ENCODE measurements around the gene PRSS23. TPM values are rescaled to one million over a fixed set of nuclear protein-coding genes. Genes with fewer than 3 reads are reported as not detected.

The PRSS23 gene, protein sequence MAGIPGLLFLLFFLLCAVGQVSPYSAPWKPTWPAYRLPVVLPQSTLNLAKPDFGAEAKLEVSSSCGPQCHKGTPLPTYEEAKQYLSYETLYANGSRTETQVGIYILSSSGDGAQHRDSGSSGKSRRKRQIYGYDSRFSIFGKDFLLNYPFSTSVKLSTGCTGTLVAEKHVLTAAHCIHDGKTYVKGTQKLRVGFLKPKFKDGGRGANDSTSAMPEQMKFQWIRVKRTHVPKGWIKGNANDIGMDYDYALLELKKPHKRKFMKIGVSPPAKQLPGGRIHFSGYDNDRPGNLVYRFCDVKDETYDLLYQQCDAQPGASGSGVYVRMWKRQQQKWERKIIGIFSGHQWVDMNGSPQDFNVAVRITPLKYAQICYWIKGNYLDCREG
- 197 and 215 TPM in 2 replicates for total RNA-seq

DNA sequence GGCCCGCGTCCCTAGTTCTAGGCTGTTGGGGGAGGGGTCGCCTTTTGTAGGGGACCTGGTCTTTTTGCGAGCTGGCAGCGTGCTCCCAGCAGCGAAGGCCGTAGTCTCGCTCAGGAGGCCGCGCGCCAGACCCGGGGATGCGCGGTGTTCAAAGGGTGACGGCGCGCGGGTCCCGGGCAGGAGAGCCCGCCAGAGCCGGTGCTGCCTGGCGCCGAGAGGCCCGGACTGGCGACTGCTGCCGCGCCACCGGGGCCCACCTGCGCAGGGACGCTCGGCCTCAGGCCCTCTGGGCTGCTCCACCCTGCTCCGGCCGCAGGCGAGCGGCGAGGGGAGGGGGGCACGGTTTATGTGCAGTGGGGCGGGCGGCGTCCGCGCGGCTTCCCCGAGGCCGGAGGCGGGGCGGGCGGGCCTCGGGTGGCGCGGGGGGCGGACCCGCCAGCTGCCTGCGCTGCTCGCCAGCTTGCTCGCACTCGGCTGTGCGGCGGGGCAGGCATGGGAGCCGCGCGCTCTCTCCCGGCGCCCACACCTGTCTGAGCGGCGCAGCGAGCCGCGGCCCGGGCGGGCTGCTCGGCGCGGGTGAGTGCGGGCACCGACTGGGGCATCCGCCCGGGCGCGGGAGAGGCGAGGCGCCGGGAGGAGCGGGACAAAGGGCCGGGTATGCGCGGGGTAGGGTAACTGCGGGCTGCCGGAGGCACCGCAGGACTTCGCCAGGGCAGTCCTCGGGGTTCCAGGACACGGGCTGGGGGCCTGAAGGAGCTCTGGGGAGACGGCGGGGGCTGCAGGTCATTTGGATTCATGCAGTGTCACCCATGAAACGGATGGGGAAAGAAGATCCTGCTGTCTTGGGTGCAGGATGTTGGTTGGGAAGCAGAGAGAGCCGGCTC lies at the start of gene PRSS23:
PRSS23 (plus strand) TSS at position 467 of the 884 bp plus-strand sequence. CDS start 7,102 bp downstream, outside the sequence.

Other genes with a start within 250 kb of the PRSS23 start
- gene ME3, start 127.9 kb upstream of the PRSS23 start, total RNA-seq = 12.5 and 13.0 TPM in 2 replicates
- gene FZD4, start 154.9 kb downstream of the PRSS23 start, total RNA-seq = 22.8 and 23.8 TPM in 2 replicates
- gene TMEM135, start 237.4 kb downstream of the PRSS23 start, total RNA-seq = 27.9 and 30.1 TPM in 2 replicates